Gastroesophageal sphincter (tissue), 3 donors: ENCODE results near the gene DEFB129.

ENCODE experiments used
- EP300 ChIP-seq: sonication (generic); formaldehyde crosslinking; IDR thresholded peaks from one replicate; pipeline ENCODE4 v1.6.1; 2017; ENCODE audit warnings: antibody characterized with exemption, mild to moderate bottlenecking
- POLR2A ChIP-seq, 2 donors: fragments of 450-650 bp; IDR thresholded peaks; one replicate each; pipeline ENCODE4 v1.6.1; 2017; ENCODE audit warnings: antibody characterized with exemption in 2 of 2, mild to moderate bottlenecking in 2 of 2, moderate library complexity in 1 of 2
- TF ChIP-seq, protein P1 (sequence below), 4 experiments: fragments of 200-600 bp in 2 of 4; fragments of 450-650 bp in 2 of 4; sonication (generic) in 1 of 4; IDR thresholded peaks; one replicate each; pipeline ENCODE4 v1.5.1; 2017 to 2019; ENCODE audit warnings: antibody characterized with exemption in 4 of 4, mild to moderate bottlenecking in 2 of 4, moderate library complexity in 2 of 4

- TF ChIP-seq, protein P1, sequence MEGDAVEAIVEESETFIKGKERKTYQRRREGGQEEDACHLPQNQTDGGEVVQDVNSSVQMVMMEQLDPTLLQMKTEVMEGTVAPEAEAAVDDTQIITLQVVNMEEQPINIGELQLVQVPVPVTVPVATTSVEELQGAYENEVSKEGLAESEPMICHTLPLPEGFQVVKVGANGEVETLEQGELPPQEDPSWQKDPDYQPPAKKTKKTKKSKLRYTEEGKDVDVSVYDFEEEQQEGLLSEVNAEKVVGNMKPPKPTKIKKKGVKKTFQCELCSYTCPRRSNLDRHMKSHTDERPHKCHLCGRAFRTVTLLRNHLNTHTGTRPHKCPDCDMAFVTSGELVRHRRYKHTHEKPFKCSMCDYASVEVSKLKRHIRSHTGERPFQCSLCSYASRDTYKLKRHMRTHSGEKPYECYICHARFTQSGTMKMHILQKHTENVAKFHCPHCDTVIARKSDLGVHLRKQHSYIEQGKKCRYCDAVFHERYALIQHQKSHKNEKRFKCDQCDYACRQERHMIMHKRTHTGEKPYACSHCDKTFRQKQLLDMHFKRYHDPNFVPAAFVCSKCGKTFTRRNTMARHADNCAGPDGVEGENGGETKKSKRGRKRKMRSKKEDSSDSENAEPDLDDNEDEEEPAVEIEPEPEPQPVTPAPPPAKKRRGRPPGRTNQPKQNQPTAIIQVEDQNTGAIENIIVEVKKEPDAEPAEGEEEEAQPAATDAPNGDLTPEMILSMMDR (IDR thresholded peaks at IDR 0.05), result no peak
- TF ChIP-seq EP300, result no peak
- TF ChIP-seq POLR2A (IDR thresholded peaks at IDR 0.05), result no peak
These were observed 36.6 kb downstream of the DEFB129 start for GRCh38 chr20:263701-264100.
